Mesendoderm (in vitro differentiated cells): ENCODE measurements around the gene SOX13.

ENCODE experiments used
- DNase-seq: peaks from one replicate; pipeline ENCODE4 v3.0.0; 2013
- H2AK5ac ChIP-seq: 2 replicates; pipeline ENCODE4 v1.6.1; 2013; ENCODE audit warnings: low read length, inconsistent platforms
- H2BK120ac ChIP-seq: 2 replicates; pipeline ENCODE4 v1.6.1; 2013; ENCODE audit warnings: low read depth, mild to moderate bottlenecking, low read length, moderate library complexity, mixed read lengths
- H2BK15ac ChIP-seq: replicated peaks from 2 replicates; pipeline ENCODE4 v1.6.1; 2013; ENCODE audit warnings: low read depth, mild to moderate bottlenecking, moderate library complexity
- H2BK5ac ChIP-seq: 2 replicates; pipeline ENCODE4 v1.6.1; 2013; ENCODE audit warnings: low read length, inconsistent platforms
- H3K18ac ChIP-seq: 2 replicates; pipeline ENCODE4 v1.6.1; 2013; ENCODE audit warnings: mild to moderate bottlenecking, low read length, mixed read lengths
- H3K23ac ChIP-seq: one replicate; pipeline ENCODE4 v1.6.1; 2013; ENCODE audit warnings: low read length
- H3K27ac ChIP-seq: 2 replicates; pipeline ENCODE4 v1.5.1; 2013; ENCODE audit warnings: low read depth, mild to moderate bottlenecking, inconsistent platforms, low read length, moderate library complexity
- H3K27me3 ChIP-seq: 2 replicates; pipeline ENCODE4 v1.6.1; 2013; ENCODE audit warnings: low read length, control low read depth, mild to moderate bottlenecking, inconsistent platforms; ENCODE audit not compliant: insufficient read depth, poor library complexity
- H3K36me3 ChIP-seq: 2 replicates; pipeline ENCODE4 v1.6.1; 2013; ENCODE audit warnings: low read length, inconsistent platforms; ENCODE audit not compliant: control insufficient read depth, insufficient read depth
- H3K4ac ChIP-seq: one replicate; pipeline ENCODE4 v1.6.1; 2013; ENCODE audit warnings: low read depth, mild to moderate bottlenecking, low read length, moderate library complexity
- H3K4me1 ChIP-seq: 2 replicates; pipeline ENCODE4 v1.6.1; 2013; ENCODE audit warnings: low read depth, low read length, inconsistent platforms; ENCODE audit not compliant: control insufficient read depth
- H3K4me2 ChIP-seq: 2 replicates; pipeline ENCODE4 v1.6.1; 2013; ENCODE audit warnings: low read length
- H3K4me3 ChIP-seq: 2 replicates; pipeline ENCODE4 v1.5.1; 2013; ENCODE audit warnings: mild to moderate bottlenecking, low read length
- H3K56ac ChIP-seq: one replicate; pipeline ENCODE4 v1.6.1; 2013; ENCODE audit warnings: low read length
- H3K79me1 ChIP-seq: 2 replicates; pipeline ENCODE4 v1.6.1; 2013; ENCODE audit warnings: low read length, inconsistent platforms
- H3K79me2 ChIP-seq: 2 replicates; pipeline ENCODE4 v1.6.1; 2013; ENCODE audit warnings: mild to moderate bottlenecking, low read length; ENCODE audit not compliant: control insufficient read depth, insufficient read depth
- H3K9ac ChIP-seq: 2 replicates; pipeline ENCODE4 v1.6.1; 2013; ENCODE audit warnings: low read length, inconsistent platforms
- H4K5ac ChIP-seq: one replicate; pipeline ENCODE4 v1.6.1; 2013; ENCODE audit warnings: low read length
- H4K8ac ChIP-seq: one replicate; pipeline ENCODE4 v1.6.1; 2013; ENCODE audit warnings: low read depth, mild to moderate bottlenecking, control low read depth, low read length, moderate library complexity
- WGBS: extraction: QIAGEN DNeasy Blood & Tissue Kit; methylation state at CpG from one replicate; pipeline ENCODE4 v1.1.7; 2013; ENCODE audit warnings: low lambda C conversion rate, missing lambda C conversion rate; ENCODE audit not compliant: insufficient coverage; ENCODE audit errors: extremely low coverage; 5-methylcytosine and 5-hydroxymethylcytosine counted together

The SOX13 gene

DNA sequence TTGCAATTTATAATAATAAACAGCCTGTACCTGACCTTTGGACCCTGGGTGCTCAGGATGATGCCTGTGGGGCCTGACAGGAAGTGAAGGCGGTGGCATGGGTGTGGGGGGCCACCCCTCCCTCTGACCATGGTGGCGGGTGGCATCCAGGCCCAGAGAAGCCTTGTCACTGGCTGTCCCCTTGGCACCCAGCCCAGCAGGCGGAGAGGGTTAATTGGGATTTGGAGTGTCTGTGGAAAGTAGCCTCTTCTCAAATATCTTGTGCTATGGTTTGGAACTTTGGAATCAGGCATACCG, 20.5 kb downstream of the SOX13 start:
- Histone ChIP-seq H3K4me1 (peaks cover 17% of the 10 kb centered on the region), H4K5ac (no peak overlapping the region), H3K18ac (no peak overlapping the region), H2BK120ac (no peak overlapping the region), H3K79me2 (peaks cover 89% of the 10 kb centered on the region), H4K8ac (no peak overlapping the region), H2BK15ac (no peak overlapping the region), H3K4ac (no peak overlapping the region), H2AK5ac (no peak overlapping the region), H3K36me3 (no peaks in the 10 kb centered on the region), H3K79me1 (peaks cover 24% of the 10 kb centered on the region), H3K4me2 (no peak overlapping the region), H3K27ac (no peak overlapping the region), H3K56ac (no peak overlapping the region), H3K23ac (no peak overlapping the region), H3K27me3 (no peaks in the 10 kb centered on the region), H3K9ac (no peak overlapping the region), H3K4me3 (no peak overlapping the region), H2BK5ac (no peak overlapping the region)
- WGBS = no CpG with 5 or more reads among the region's 4 CpGs
- DNase-seq = no peak

GRCh38 chr1:204093781-204094180, 20.9 kb downstream of the SOX13 start:
- Histone ChIP-seq H3K36me3 (no peaks in the 10 kb centered on the region), H3K4me1 (peaks cover 15% of the 10 kb centered on the region), H3K4ac (no peak overlapping the region), H4K5ac (no peak overlapping the region), H3K79me2 (peaks cover 89% of the 10 kb centered on the region), H3K4me3 (no peak overlapping the region), H2BK120ac (no peak overlapping the region), H2AK5ac (no peak overlapping the region), H4K8ac (no peak overlapping the region), H3K79me1 (peaks cover 20% of the 10 kb centered on the region), H2BK15ac (no peak overlapping the region), H3K9ac (no peak overlapping the region), H3K18ac (no peak overlapping the region), H3K27me3 (no peaks in the 10 kb centered on the region), H3K27ac (no peak overlapping the region), H3K56ac (no peak overlapping the region), H3K4me2 (no peak overlapping the region), H3K23ac (no peak overlapping the region), H2BK5ac (no peak overlapping the region)
- WGBS = no CpG with 5 or more reads among the region's 2 CpGs
- DNase-seq = no peak

DNA sequence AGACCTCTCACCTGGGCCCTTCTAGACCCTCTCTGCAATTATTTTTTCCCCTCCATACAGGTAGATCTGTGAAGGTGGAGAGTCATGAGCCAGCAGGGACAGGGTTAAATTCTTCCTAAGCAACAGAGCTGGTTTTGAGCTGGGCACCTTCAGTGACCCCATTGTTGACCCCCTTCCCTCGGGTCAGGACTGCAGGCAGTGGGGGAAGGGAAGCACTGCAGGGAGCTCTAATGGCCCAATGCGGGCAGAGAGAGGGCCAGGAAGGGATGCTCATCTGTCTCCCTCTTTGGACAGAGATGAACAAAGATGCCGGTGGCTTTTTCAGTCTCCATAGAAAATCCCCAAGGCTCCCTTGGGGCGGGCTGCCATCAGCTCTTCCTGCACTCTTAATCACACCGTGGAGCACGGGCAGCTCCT, 21.4 kb downstream of the SOX13 start:
- peaks cover 22% of the 10 kb centered on the region for H3K79me1 ChIP-seq
- H3K56ac ChIP-seq = no peak overlapping the region
- no peak overlapping the region for H3K18ac ChIP-seq
- no peak overlapping the region for H3K4me3 ChIP-seq
- no peak for DNase-seq
- no peak overlapping the region for H4K5ac ChIP-seq
- H3K4me2 ChIP-seq = no peak overlapping the region
- no peak overlapping the region for H2BK5ac ChIP-seq
- H2AK5ac ChIP-seq = no peak overlapping the region
- H3K23ac ChIP-seq = no peak overlapping the region
- H3K4me1 ChIP-seq = peaks cover 15% of the 10 kb centered on the region
- H3K36me3 ChIP-seq = no peaks in the 10 kb centered on the region
- no peak overlapping the region for H3K4ac ChIP-seq
- H3K27me3 ChIP-seq = no peaks in the 10 kb centered on the region
- H2BK120ac ChIP-seq = no peak overlapping the region
- peaks cover 89% of the 10 kb centered on the region for H3K79me2 ChIP-seq
- no CpG with 5 or more reads among the region's 6 CpGs for WGBS
- no peak overlapping the region for H4K8ac ChIP-seq
- no peak overlapping the region for H3K9ac ChIP-seq
- no peak overlapping the region for H3K27ac ChIP-seq
- no peak overlapping the region for H2BK15ac ChIP-seq

DNA sequence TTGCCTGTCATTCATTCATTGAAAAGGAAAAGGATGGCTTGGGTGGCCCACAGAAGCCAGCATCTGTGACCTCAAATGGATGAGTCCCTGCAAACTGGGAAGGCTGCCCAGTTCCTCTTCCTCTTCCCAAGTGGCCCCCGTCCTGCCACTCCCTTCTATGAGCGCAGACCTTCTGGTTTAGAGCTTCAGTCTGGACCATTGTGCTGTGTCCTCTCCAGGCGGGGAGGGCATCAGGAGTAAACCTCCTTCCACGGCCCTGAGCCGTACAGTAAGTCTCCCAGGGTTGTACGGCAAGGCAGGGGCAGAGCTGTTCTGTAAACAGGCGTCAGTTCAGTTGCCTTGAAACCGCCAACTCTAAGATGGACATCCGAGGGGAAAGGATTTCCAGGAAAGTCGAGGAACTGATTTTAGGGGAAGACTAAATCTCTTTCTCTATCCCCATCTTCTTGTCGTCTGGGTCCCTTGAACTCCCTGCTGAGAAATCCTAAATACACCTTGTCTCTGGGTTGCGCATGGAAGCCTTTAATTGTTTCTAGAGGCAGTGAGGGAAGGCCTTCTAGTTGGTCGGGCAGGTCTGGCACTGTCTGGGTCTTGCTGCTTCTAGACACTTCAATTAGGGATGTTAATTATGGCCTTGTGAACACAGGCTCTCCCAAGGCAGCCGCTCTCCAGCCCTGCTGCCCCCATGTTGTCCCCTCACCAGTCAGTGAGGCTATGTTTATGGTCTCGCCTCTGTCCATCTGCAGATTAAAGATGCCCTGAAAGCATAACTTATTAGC, 22.1 kb downstream of the SOX13 start:
- Histone ChIP-seq H3K4me1 (peaks cover 15% of the 10 kb centered on the region), H3K56ac (peak overlapping the region; percentile 25), H2BK5ac (no peak overlapping the region), H2BK120ac (no peak overlapping the region), H3K23ac (peak overlapping the region; percentile 29), H3K18ac (no peak overlapping the region), H2AK5ac (no peak overlapping the region), H3K4me3 (no peak overlapping the region), H3K27ac (no peak overlapping the region), H3K36me3 (no peaks in the 10 kb centered on the region), H3K4ac (no peak overlapping the region), H3K9ac (no peak overlapping the region), H4K8ac (no peak overlapping the region), H3K79me2 (peaks cover 89% of the 10 kb centered on the region), H2BK15ac (no peak overlapping the region), H3K27me3 (no peaks in the 10 kb centered on the region), H3K4me2 (no peak overlapping the region), H3K79me1 (peaks cover 20% of the 10 kb centered on the region), H4K5ac (no peak overlapping the region)
- WGBS = no CpG with 5 or more reads among the region's 15 CpGs
- no peak for DNase-seq

DNA sequence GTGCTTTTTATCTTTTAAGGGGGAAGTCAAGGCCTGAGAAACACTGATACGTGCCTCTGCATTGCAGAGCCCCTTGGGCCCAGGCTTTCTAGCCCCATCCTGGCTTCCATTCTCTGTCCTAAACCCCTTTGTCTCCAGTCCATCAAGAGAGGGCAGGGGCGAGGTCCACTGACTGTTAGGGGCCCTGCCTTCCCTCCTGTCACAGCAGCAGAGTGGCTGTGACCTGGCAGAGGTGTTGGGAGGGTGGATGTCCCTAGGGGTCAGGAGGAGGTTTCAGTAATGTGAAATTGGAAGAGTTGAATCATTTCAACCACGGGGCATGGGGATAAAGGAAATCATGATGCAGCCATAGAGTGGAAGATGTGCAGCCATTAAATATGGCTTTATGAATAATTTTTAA, 24.0 kb downstream of the SOX13 start:
- Histone ChIP-seq H3K9ac (no peak overlapping the region), H3K56ac (no peak overlapping the region), H3K27ac (no peak overlapping the region), H2AK5ac (no peak overlapping the region), H3K79me2 (peaks cover 89% of the 10 kb centered on the region), H2BK15ac (no peak overlapping the region), H3K36me3 (no peaks in the 10 kb centered on the region), H4K5ac (no peak overlapping the region), H3K4ac (no peak overlapping the region), H3K4me3 (no peak overlapping the region), H3K4me1 (peaks cover 20% of the 10 kb centered on the region), H4K8ac (no peak overlapping the region), H3K27me3 (no peaks in the 10 kb centered on the region), H3K18ac (no peak overlapping the region), H2BK120ac (no peak overlapping the region), H3K79me1 (peaks cover 19% of the 10 kb centered on the region), H3K23ac (no peak overlapping the region), H3K4me2 (no peak overlapping the region), H2BK5ac (no peak overlapping the region)
- DNase-seq = no peak
- WGBS = no CpG with 5 or more reads among the region's 3 CpGs

DNA sequence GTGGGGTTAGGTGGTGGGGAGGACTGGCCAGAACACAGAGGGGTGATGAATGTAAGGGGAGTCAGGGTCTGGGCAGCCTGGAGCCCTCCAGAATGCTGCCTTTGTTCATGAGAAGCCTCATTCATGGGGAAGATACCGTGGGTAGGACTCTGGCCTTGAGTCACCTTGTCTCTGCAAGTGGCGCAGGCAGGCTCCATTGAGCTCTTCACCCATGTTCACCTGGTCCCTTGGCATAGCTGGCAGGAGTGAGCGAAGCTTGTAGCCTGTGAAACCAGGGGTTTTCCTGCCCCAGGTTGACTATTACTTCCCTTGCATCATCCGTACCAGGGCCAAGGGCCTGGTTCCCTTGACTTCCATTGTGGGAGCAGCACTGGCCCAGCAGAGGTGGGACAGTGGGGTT, 25.8 kb downstream of the SOX13 start:
- H3K56ac ChIP-seq = no peak overlapping the region

More for the DNA sequence above, 25.8 kb downstream of the SOX13 start:
- Histone ChIP-seq H3K4ac (no peak overlapping the region), H3K79me1 (peaks cover 22% of the 10 kb centered on the region), H3K23ac (no peak overlapping the region), H2BK15ac (no peak overlapping the region), H4K5ac (no peak overlapping the region), H3K27ac (no peak overlapping the region), H2BK5ac (no peak overlapping the region), H4K8ac (no peak overlapping the region), H2AK5ac (no peak overlapping the region), H3K27me3 (no peaks in the 10 kb centered on the region), H3K4me3 (no peak overlapping the region), H3K36me3 (no peaks in the 10 kb centered on the region), H3K18ac (no peak overlapping the region), H3K9ac (no peak overlapping the region), H3K4me1 (peaks cover 25% of the 10 kb centered on the region), H3K4me2 (no peak overlapping the region), H2BK120ac (no peak overlapping the region), H3K79me2 (peaks cover 89% of the 10 kb centered on the region)
- no CpG with 5 or more reads among the region's 4 CpGs for WGBS
- DNase-seq = no peak
